Left kidney (tissue), 2 donors: ENCODE data around the gene ARHGDIA. TPM values are rescaled to one million over a fixed set of nuclear protein-coding genes. Genes with fewer than 3 reads are reported as not detected.

Experiments used
- DNase-seq: peaks from one replicate; pipeline ENCODE4 v3.0.0-alpha.2; 2013
- polyA plus RNA-seq: library from polyadenylated mRNA; unstranded; fragments of 120-200 nt; gene quantifications from one replicate; pipeline ENCODE4 v1.2.1, GENCODE V29; 2013; ENCODE audit not compliant: insufficient read length

The ARHGDIA gene
- polyA plus RNA-seq, 1 donor: 149 TPM

GRCh38 chr17:81866440-81867169 is 4.5 kb downstream of the ARHGDIA start:
- no peak for DNase-seq

GRCh38 chr17:81865733-81866439 is 5.3 kb downstream of the ARHGDIA start:
- no peak for DNase-seq

- no peak for DNase-seq
Measured at GRCh38 chr17:81865358-81865732, 5.8 kb downstream of the ARHGDIA start.

GRCh38 chr17:81863833-81864768 is 7.0 kb downstream of the ARHGDIA start:
- DNase-seq: no peak

GRCh38 chr17:81863123-81863675 is 7.9 kb downstream of the ARHGDIA start:
- no peak for DNase-seq

- DNase-seq: peak; percentile 100
Measured at GRCh38 chr17:81860756-81861568, 10.2 kb downstream of the ARHGDIA start.

- no peak for DNase-seq
Measured at GRCh38 chr17:81859906-81860755, 11.0 kb downstream of the ARHGDIA start, which contains the start of gene P4HB. Gene P4HB (minus strand): TSS chr17:81860535. CDS start chr17:81860471, 64 bp downstream.

GRCh38 chr17:81858967-81859905 is 11.9 kb downstream of the ARHGDIA start:
- DNase-seq: no peak

- no peak for DNase-seq
Measured at GRCh38 chr17:81858170-81858966, 12.8 kb downstream of the ARHGDIA start.

- DNase-seq: no peak
Measured at GRCh38 chr17:81854974-81855774, 16.0 kb downstream of the ARHGDIA start.

- DNase-seq: no peak
Measured at GRCh38 chr17:81852237-81852636, 18.9 kb downstream of the ARHGDIA start.

- no peak for DNase-seq
Measured at GRCh38 chr17:81851423-81851822, 19.7 kb downstream of the ARHGDIA start.

- no peak for DNase-seq
Measured at GRCh38 chr17:81849457-81849856, 21.7 kb downstream of the ARHGDIA start.

GRCh38 chr17:81846743-81847689 is 24.1 kb downstream of the ARHGDIA start:
- DNase-seq: no peak

GRCh38 chr17:81845881-81846742 is 25.0 kb downstream of the ARHGDIA start:
- DNase-seq: no peak
